SKM-1 treated with dmso at 0.1 percent for 144 hours (cell line): ENCODE data around the gene MRPL53.
"Not testable (repeated sequence)": the region's sequence is repeated elsewhere in the genome, so short reads cannot be mapped to it uniquely, and the experiment has no call there.

Experiments used
- DNase-seq: peaks from one replicate; lab custom pipeline; 2025; ENCODE audit not compliant: unreplicated experiment; lab: John Stamatoyannopoulos, UW

MRPL53 gene

GRCh38 chr2:74482801-74483674, 10.6 kb upstream of the MRPL53 start, which contains the start of the genes CCDC142 and TTC31:
Gene CCDC142, minus strand, starts transcription at chr2:74482998. Its CDS starts 161 bp downstream, at chr2:74482837.
Gene TTC31, plus strand, starts transcription at chr2:74483081. Its CDS starts 15 bp downstream, at chr2:74483096.
- peak; percentile 95 for DNase-seq

DNA sequence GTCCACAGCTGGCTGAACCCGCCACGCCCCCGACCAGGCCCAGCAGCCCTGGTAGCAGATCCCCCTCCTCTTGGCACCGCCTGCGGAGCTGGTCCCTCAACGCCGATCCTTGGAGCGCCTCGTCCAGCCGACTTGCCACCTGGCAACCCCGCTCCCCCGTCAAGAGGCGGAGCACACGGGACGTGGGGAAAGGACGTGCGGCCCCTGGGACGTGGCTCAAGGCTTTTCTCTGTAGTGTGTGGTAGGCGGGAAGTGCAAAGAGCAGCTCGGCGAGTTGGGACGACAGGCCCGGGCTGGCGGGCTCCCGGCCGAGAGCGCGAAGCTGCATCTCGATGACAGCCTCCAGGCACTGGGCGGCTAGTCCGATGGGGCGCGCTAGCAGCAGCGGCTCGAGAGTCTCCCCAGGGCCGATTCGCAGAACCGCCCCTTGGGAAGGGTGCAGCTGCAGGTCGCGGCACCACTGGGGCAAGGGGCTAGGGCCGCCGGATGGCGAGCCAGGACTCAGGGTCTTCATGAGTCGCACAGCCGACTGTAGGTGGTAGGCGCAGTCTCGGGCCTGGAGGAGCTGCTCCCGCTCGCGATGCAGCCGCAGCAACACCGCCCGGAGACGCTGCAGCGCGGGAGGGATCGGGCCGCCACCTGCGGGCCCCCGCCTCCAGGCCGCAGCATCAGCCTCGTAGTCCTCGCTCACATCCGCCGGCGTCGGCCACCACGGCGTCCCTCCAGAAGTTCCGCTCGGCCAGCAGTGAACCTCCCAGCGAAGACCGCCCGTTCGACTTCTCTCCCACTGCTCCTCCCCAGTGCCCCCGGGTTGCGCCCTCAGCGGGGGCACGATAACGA, 9.7 kb upstream of the MRPL53 start:
- peak; percentile 24 for DNase-seq

GRCh38 chr2:74481431-74481830, 9.0 kb upstream of the MRPL53 start:
- no peak for DNase-seq

- no peak for DNase-seq
Measured at GRCh38 chr2:74474899-74475298, 2.4 kb upstream of the MRPL53 start.

DNA sequence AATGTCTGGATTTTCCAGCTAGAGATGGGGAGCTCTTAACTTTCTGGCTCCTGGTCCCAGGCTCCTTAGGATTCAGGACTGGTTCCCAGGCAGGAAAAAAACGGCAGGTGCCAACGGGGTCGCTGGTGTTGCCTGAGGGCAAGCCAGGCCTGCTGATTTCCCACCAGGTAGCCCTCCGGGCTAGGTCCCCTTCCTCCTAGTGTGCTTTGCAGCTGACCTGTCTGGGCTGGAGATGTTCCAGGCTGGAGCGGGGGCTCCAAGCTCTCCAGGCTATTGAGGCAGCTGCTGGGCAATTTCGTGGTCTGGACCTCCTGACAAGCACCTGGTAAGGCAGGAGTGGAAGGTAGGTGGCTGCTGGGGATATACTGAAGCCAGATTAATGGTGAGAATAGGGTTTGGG, 2.0 kb upstream of the MRPL53 start:
- no peak for DNase-seq

- DNase-seq = no peak
Measured at GRCh38 chr2:74472945-74473258, 422 bp upstream of the MRPL53 start.

DNA sequence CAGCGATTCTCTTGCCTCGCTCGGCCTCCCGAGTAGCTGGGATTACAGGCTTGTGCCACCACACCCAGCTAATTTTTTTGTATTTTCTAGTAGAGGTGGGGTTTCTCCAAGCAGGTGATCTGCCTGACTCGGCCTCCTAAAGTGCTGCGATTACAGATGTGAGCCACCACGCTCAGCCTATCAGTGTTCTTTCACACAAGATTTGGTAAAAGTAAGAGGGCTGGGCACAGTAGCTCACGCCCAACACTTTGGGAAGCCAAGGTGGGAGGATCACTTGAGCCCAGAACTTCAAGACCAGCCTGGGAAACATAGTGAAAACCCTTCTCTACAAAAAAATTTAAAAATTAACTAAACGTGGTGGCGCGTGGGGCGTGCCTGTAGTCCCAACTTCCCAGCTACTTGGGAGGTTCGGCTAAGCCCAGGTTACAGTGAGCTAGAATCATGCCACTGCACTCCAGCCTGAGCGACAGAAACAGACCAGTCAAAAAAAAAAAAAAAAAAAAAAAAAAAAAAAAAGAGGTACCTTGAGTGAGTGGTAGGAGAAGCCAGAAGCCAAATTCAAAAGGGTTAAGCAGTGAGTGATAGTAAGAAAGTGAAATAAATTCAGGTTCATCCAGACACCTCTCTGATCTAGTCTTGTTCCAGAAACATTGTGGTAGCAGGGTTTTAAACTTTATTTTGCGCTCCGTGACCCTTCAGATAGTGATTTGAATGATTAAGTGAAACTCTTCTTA, 981 bp downstream of the MRPL53 start:
- no peak for DNase-seq

GRCh38 chr2:74470742-74471141, 1.7 kb downstream of the MRPL53 start:
- DNase-seq = not testable (repeated sequence)

GRCh38 chr2:74464406-74464805, 8.1 kb downstream of the MRPL53 start:
- DNase-seq = no peak

DNA sequence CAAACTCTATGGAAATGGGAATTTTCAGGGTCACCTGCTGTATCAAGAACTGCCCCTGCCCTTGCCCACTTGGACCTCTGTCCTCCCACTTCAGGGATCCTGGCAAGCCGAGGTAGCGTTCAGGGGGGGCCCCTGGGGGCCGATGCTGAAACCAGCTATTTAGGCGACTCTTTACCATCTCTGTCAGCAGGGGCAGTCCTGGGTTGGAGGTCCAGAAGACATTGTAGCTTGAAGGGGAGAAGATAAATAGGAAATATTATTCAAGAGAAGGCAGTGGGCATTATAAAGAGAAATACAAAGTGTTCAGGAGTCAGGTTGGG, 9.7 kb downstream of the MRPL53 start:
- no peak for DNase-seq

- no peak for DNase-seq
Measured at GRCh38 chr2:74462054-74462785, 10.3 kb downstream of the MRPL53 start.

GRCh38 chr2:74461187-74462053, 11.1 kb downstream of the MRPL53 start:
- DNase-seq = no peak

- DNase-seq = not testable (repeated sequence)
Measured at GRCh38 chr2:74460187-74460586, 12.3 kb downstream of the MRPL53 start.

GRCh38 chr2:74459503-74460118, 12.9 kb downstream of the MRPL53 start:
- not testable (repeated sequence) for DNase-seq

GRCh38 chr2:74458938-74459363, 13.5 kb downstream of the MRPL53 start:
- no peak for DNase-seq

GRCh38 chr2:74458132-74458937, 14.1 kb downstream of the MRPL53 start, which contains the start of gene WBP1:
Gene WBP1, plus strand, starts transcription at chr2:74458438. Its CDS starts 165 bp downstream, at chr2:74458603.
- peak; percentile 99 for DNase-seq

GRCh38 chr2:74457549-74458131, 14.8 kb downstream of the MRPL53 start:
- DNase-seq = no peak

DNA sequence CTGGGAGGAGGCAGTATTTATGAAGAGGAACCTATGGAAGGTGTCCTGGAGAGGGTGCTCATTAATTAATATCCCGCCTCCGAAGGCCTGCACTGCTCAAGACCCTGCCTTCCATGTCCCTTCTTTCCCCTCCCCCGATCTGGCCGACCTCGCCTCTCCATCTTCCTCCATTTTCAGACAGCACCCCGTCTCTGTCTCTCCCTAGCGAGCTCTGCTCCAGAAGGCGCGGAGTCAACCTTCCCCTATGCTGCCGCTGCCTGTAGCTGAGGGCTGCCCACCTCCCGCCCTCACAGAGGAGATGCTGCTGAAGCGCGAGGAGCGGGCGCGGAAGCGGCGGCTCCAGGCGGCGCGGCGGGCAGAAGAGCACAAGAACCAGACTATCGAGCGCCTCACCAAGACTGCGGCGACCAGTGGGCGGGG, 15.3 kb downstream of the MRPL53 start:
- no peak for DNase-seq
